Measurements from ENCODE around the gene DTD2. TPM values are rescaled to one million over a fixed set of nuclear protein-coding genes. Genes with fewer than 3 reads are reported as not detected.
"Not testable (repeated sequence)": the region's sequence is repeated elsewhere in the genome, so short reads cannot be mapped to it uniquely, and the experiment has no call there.

The DTD2 gene
- total RNA-seq, 1 experiment from 2014 or later, result 16.7 TPM

DNA sequence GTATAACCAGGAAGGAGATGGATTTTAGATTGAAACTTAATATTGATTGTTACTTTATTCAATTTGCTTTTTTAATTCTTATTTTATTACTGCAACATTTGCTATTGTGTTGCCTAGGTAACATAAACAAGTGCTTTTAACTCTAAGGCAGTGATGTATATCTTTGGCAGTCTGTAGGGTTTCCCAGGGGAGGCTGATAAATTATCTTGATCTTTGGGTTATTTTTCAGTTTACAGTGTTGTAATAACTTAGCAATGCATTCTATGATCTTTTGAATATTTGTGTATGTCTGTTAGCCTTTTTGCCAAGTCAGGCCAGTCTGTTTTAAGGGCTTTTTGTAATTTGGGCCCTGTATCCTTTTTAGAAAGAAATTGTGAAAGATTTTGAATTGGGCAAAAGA, 7.8 kb upstream of the DTD2 start (continued):
- TF ChIP-seq ZNF219 (CRISPR knock-in tag; IDR thresholded peaks at IDR 0.05; ENCODE audit: borderline replicate concordance) (no peak), GTF2I (CRISPR knock-in tag; conservative IDR thresholded peaks at IDR 0.05) (no peak), ZNF396 (CRISPR knock-in tag; IDR thresholded peaks at IDR 0.05; ENCODE audit: borderline replicate concordance) (no peak), MYBL2 (CRISPR knock-in tag; IDR thresholded peaks at IDR 0.05) (no peak), EMX1 (CRISPR knock-in tag; IDR thresholded peaks at IDR 0.05) (no peak), MXD4 (CRISPR knock-in tag; IDR thresholded peaks at IDR 0.05; ENCODE audit: borderline replicate concordance) (no peak), NR3C1 (CRISPR knock-in tag; conservative IDR thresholded peaks at IDR 0.05; ENCODE audit: low read depth) (no peak), JAZF1 (CRISPR knock-in tag; IDR thresholded peaks at IDR 0.05) (no peak), ZNF263 (CRISPR knock-in tag; IDR thresholded peaks at IDR 0.05; ENCODE audit: low read depth) (no peak)
- TF ChIP-seq, protein P1, sequence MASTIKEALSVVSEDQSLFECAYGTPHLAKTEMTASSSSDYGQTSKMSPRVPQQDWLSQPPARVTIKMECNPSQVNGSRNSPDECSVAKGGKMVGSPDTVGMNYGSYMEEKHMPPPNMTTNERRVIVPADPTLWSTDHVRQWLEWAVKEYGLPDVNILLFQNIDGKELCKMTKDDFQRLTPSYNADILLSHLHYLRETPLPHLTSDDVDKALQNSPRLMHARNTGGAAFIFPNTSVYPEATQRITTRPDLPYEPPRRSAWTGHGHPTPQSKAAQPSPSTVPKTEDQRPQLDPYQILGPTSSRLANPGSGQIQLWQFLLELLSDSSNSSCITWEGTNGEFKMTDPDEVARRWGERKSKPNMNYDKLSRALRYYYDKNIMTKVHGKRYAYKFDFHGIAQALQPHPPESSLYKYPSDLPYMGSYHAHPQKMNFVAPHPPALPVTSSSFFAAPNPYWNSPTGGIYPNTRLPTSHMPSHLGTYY (CRISPR knock-in tag; IDR thresholded peaks at IDR 0.05), result no peak
- TF ChIP-seq, protein P2, sequence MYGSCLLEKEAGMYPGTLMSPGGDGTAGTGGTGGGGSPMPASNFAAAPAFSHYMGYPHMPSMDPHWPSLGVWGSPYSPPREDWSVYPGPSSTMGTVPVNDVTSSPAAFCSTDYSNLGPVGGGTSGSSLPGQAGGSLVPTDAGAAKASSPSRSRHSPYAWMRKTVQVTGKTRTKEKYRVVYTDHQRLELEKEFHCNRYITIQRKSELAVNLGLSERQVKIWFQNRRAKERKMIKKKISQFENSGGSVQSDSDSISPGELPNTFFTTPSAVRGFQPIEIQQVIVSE (CRISPR knock-in tag; IDR thresholded peaks at IDR 0.05; ENCODE audit: borderline replicate concordance), result no peak

DNA sequence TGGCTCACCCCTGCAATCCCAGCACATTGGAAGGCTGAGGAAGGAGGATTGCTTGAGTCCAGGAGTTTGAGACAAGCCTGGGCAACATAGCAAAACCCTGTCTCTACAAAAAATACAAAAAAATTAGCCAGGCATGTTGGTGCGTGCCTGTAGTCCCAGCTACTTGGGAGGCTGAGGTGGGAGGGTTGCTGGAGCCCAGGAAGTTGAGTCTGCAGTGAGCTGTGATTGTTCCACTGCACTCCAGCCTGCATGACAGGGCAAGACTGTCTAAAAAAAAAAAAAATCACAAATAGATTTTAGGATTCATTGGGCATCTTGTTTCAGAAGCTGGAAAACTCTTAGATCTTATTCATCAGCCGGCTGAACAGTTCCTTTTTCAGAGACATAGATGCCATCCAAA, 5.1 kb upstream of the DTD2 start:
- ATAC-seq, result not testable (repeated sequence)

DNA sequence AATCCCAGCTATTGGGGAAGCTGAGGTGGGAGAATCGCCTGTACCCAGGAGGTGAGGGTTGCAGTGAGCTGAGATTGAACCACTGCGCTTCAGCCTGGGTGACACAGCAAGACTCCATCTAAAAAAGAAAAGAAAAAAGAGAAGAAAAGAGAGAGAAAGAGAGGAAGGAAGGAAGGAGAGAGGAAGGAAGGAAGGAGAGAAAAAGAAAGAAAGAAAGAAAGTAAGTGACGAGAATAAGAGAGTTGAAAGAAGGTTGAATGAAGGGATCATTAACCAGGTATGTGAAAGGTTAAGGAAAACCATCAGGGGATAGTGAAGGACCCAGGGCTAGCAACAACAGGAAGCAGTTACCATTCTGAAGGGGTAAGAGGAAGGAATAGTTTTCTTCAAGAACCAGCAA, 4.2 kb upstream of the DTD2 start:
- ATAC-seq, result no peak
- ChIA-PET POLR2A (no interaction called here), CTCF (no interaction called here)
- no peak overlapping the region for H3K27ac Mint-ChIP-seq
- TF ChIP-seq PRRX2 (CRISPR knock-in tag; IDR thresholded peaks at IDR 0.05) (no peak), JAZF1 (CRISPR knock-in tag; IDR thresholded peaks at IDR 0.05) (no peak), NR1H2 (CRISPR knock-in tag; IDR thresholded peaks at IDR 0.05) (no peak)
- TF ChIP-seq, protein P3, sequence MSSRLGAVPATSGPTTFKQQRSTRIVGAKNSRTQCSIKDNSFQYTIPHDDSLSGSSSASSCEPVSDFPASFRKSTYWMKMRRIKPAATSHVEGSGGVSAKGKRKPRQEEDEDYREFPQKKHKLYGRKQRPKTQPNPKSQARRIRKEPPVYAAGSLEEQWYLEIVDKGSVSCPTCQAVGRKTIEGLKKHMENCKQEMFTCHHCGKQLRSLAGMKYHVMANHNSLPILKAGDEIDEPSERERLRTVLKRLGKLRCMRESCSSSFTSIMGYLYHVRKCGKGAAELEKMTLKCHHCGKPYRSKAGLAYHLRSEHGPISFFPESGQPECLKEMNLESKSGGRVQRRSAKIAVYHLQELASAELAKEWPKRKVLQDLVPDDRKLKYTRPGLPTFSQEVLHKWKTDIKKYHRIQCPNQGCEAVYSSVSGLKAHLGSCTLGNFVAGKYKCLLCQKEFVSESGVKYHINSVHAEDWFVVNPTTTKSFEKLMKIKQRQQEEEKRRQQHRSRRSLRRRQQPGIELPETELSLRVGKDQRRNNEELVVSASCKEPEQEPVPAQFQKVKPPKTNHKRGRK (CRISPR knock-in tag; IDR thresholded peaks at IDR 0.05; ENCODE audit: borderline replicate concordance), result peak; percentile 46; the same call in 1 of the 2 replicates
- peaks cover 14% of the 10 kb centered on the region for H3K4me1 Mint-ChIP-seq
- H3K4me3 Mint-ChIP-seq, result no peak overlapping the region
- no peaks in the 10 kb centered on the region for H3K9me3 Mint-ChIP-seq
- DNase-seq (ENCODE audit: low spot score), result no peak
- H3K36me3 Mint-ChIP-seq, result no peaks in the 10 kb centered on the region
- no peaks in the 10 kb centered on the region for H3K27me3 Mint-ChIP-seq (ENCODE audit: low read depth)

More for the DNA sequence above, 5.1 kb upstream of the DTD2 start:
- H3K4me1 Mint-ChIP-seq, result peaks cover 12% of the 10 kb centered on the region
- H3K4me3 Mint-ChIP-seq; DNase-seq (ENCODE audit: low spot score); H3K36me3 Mint-ChIP-seq; H3K9me3 Mint-ChIP-seq; CTCF ChIA-PET; POLR2A ChIA-PET; H3K27ac Mint-ChIP-seq; H3K27me3 Mint-ChIP-seq (ENCODE audit: low read depth): not testable (repeated sequence)

DNA sequence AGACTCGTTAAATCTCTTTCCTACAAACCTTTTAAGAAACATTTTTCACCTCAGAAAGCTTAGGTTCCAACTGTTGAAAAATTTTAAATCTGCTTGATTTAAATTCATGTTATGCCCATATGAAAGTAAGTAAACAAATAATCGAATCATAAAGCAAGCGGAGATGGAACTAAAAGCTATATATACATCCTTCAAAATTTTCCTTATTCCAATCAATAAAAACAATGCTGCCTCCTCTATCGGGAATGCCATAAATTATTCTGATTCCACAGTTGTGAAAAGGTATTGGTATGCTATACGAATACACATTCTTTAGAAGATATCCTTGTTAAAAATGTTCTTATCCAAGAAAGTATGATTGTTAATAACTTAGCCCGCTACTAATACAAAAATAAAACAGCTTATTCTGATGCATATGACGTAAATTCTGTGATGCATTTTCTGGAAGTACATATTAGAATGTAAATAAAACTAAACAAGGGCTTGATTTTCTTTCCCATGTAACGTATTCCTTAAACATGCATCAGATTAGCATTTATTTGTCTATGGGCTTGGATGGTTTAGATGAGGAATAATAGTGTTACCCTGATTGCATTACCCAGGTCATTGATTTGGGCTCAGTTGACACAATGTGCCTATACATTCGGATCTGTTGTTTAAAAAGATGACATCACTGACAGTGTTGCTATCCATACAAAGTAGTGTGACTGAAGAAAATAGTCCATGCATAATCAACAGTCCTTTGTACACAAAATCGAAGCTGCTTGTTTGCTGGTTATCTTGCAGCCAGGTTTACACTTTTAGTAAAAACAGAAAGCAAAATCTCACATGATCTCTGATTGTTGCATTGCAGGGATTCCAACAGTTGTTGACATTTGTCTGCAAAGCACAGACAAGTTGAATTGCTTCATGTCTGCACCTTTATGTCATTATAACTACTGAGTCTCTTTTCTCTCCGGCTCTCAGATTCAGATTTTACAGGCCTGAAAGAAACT, 656 bp upstream of the DTD2 start:
- H3K27ac Mint-ChIP-seq, result no peak overlapping the region; the same call in 1 of the 2 replicates
- peaks cover 21% of the 10 kb centered on the region for H3K4me1 Mint-ChIP-seq
- ATAC-seq, result no peak
- DNase-seq (ENCODE audit: low spot score), result no peak
- peak overlapping the region; percentile 93 for H3K4me3 Mint-ChIP-seq
- no peaks in the 10 kb centered on the region for H3K27me3 Mint-ChIP-seq (ENCODE audit: low read depth)
- ChIA-PET POLR2A (interaction anchor here (0.6 to 1.5 kb wide), 3 partner anchors 38 to 619 kb away, joined by 4 to 15 read pairs (median 4); partner anchors contain the start of genes ARHGAP5 and HEATR5A), CTCF (interaction anchor here (0.9 to 1.5 kb wide), 4 partner anchors 31 to 1056 kb away, joined by 3 to 6 read pairs (median 3); partner anchors contain the start of gene HECTD1)
- 0 out of 2 replicates have a peak, but pooled peaks cover 2% of the 10 kb centered on the region for H3K36me3 Mint-ChIP-seq
- TF ChIP-seq, protein P4, sequence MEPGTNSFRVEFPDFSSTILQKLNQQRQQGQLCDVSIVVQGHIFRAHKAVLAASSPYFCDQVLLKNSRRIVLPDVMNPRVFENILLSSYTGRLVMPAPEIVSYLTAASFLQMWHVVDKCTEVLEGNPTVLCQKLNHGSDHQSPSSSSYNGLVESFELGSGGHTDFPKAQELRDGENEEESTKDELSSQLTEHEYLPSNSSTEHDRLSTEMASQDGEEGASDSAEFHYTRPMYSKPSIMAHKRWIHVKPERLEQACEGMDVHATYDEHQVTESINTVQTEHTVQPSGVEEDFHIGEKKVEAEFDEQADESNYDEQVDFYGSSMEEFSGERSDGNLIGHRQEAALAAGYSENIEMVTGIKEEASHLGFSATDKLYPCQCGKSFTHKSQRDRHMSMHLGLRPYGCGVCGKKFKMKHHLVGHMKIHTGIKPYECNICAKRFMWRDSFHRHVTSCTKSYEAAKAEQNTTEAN (CRISPR knock-in tag; IDR thresholded peaks at IDR 0.05), result no peak
- TF ChIP-seq RORB (CRISPR knock-in tag; IDR thresholded peaks at IDR 0.05) (no peak), GABPB1 (CRISPR knock-in tag; IDR thresholded peaks at IDR 0.05) (peak; percentile 83)
- TF ChIP-seq, protein P2 (CRISPR knock-in tag; IDR thresholded peaks at IDR 0.05; ENCODE audit: borderline replicate concordance), result no peak
- no peaks in the 10 kb centered on the region for H3K9me3 Mint-ChIP-seq
